ENCODE results near the gene CA10. TPM values are rescaled to one million over a fixed set of nuclear protein-coding genes. Genes with fewer than 3 reads are reported as not detected.

Gene CA10
- total and polyA plus RNA-seq, 2 of the 4 experiments (the other 2 are of a cell fraction), result not detected

DNA sequence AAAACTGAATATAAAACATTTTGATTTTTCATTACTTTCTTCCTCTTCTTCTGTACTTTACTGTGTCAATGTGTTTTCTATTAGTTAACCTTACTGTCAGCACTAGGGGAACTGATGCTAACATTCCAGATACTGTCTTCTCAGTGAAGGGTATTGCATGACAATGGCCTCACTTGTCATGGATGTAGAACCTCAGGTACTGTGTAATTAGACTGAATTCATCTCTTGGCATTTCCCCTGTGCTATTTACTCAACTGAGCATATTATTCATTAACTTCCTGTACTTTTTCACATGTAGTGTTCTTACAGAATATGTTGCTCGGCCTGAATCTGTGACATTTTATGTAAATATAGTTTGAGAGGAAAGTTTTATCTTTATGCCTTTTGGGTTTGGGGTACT lies 237.0 kb downstream of the CA10 start:
- Histone ChIP-seq H3K79me1 (ENCODE audit: low read depth in 1 of 2, low read length in 2 of 2) (no peaks in the 10 kb centered on the region), H2BK15ac (ENCODE audit: low read depth, low read length) (no peak overlapping the region), H2BK5ac (ENCODE audit: low read depth, low read length, poor library complexity, severe bottlenecking) (no peak overlapping the region), H3K4me2 (ENCODE audit: low read depth, low read length) (no peak overlapping the region), H3K27me3 (ENCODE audit: control insufficient read depth, insufficient read depth, low read length) (no peaks in the 10 kb centered on the region), H3K9ac (ENCODE audit: low read depth, low read length) (no peak overlapping the region), H3K56ac (ENCODE audit: extremely low read depth, insufficient read depth, low read length) (no peak overlapping the region), H3K4me1 (ENCODE audit: control insufficient read depth, insufficient read depth, low read length) (no peaks in the 10 kb centered on the region), H3K27ac (ENCODE audit: insufficient read depth, low read length) (no peak overlapping the region), H3K36me3 (ENCODE audit: control insufficient read depth, insufficient read depth, low read length) (no peaks in the 10 kb centered on the region), H2AK5ac (ENCODE audit: low read depth, low read length) (no peak overlapping the region), H3K23ac (ENCODE audit: low read depth, low read length) (no peak overlapping the region), H2AFZ (replicated peaks; ENCODE audit: low read length, poor library complexity) (no peak overlapping the region), H3K18ac (ENCODE audit: low read depth, low read length) (no peak overlapping the region), H2BK20ac (ENCODE audit: low read depth, low read length) (no peak overlapping the region), H4K5ac (ENCODE audit: low read depth, low read length) (no peak overlapping the region), H3K4ac (ENCODE audit: low read depth, low read length) (no peak overlapping the region), H2BK120ac (ENCODE audit: low read depth, low read length) (no peak overlapping the region), H3K14ac (replicated peaks; ENCODE audit: low read depth, low read length) (no peak overlapping the region), H4K91ac (ENCODE audit: insufficient read depth, low read depth, low read length) (no peak overlapping the region), H3K4me3 (ENCODE audit: insufficient read depth, low read depth, low read length) (no peak overlapping the region), H3K9me1 (ENCODE audit: insufficient read depth, low read length) (no peaks in the 10 kb centered on the region), H4K8ac (ENCODE audit: low read depth in 2 of 2, low read length in 2 of 2) (no peak overlapping the region), H3K9me3 (ENCODE audit: control insufficient read depth, insufficient read depth, low read length) (peaks cover 6% of the 10 kb centered on the region), H2AK9ac (replicated peaks; ENCODE audit: low read depth, low read length, poor library complexity) (no peak overlapping the region), H4K20me1 (ENCODE audit: insufficient read depth, low read length) (no peaks in the 10 kb centered on the region)
- in situ Hi-C loops (cut with MboI; ENCODE audit: low sequenced_read_pairs), result no loop called here
- WGBS, 2 experiments (ENCODE audit: extremely low coverage in 2 of 2, insufficient read length in 1 of 2), result no CpG with 5 or more reads among the region's 1 CpG
- BruUV-seq (replicated peaks), result no TSS peak
- dilution Hi-C loops (cut with HindIII; ENCODE audit: low sequenced_read_pairs, unreplicated experiment), result no loop called here
- DNase-seq, result no peak
- ATAC-seq (ENCODE audit: low read depth), result no peak
- TF ChIP-seq MAZ (IDR thresholded peaks at IDR 0.05; ENCODE audit: borderline replicate concordance, low read depth, low read length) (no peak), FOS (IDR thresholded peaks at IDR 0.05; ENCODE audit: low read depth, low read length) (no peak), RFX5 (IDR thresholded peaks at IDR 0.05; ENCODE audit: low read depth, low read length) (no peak), MXI1 (IDR thresholded peaks at IDR 0.05; ENCODE audit: borderline replicate concordance, low read depth, low read length) (no peak), POLR2A (IDR thresholded peaks at IDR 0.05; ENCODE audit: low read depth, low read length) (no peak), MAFK (IDR thresholded peaks at IDR 0.05; ENCODE audit: low read depth, low read length) (no peak), RCOR1 (IDR thresholded peaks at IDR 0.05; ENCODE audit: insufficient replicate concordance, low read length) (no peak)
- POLR2A ChIA-PET (ENCODE audit: unreplicated experiment), result no interaction called here
- intact Hi-C loops (cut with micrococcal nuclease), result no loop called here
- CTCF ChIA-PET, result no interaction called here
